Heart right ventricle (tissue), 16 donors: ENCODE results near the gene CASK. TPM values are rescaled to one million over a fixed set of nuclear protein-coding genes. Genes with fewer than 3 reads are reported as not detected.

Experiments
- ATAC-seq, 8 donors: fragments of 200-7000 bp; cut with Tn5 transposase; one replicate each; pipeline ENCODE4 v1.9.1; 2020; ENCODE audit warnings: mild to moderate bottlenecking in 8 of 8, moderate library complexity in 8 of 8, moderate number of reproducible peaks in 1 of 8
- DNase-seq, 2 donors: peaks; one replicate each; pipeline ENCODE4 v3.0.0-alpha.2; 2020
- H3K27ac ChIP-seq, 10 donors: fragments of 200-600 bp; sonication (generic) in 2 of 10; one replicate each; pipeline versions ENCODE4 v1.5.0 to v1.8.0; 2020 to 2022; ENCODE audit warnings: mild to moderate bottlenecking in 3 of 10
- H3K27me3 ChIP-seq, 7 donors: fragments of 200-600 bp; one replicate each; pipeline ENCODE4 v1.8.0; 2021 to 2022; ENCODE audit warnings: mild to moderate bottlenecking in 2 of 7
- H3K36me3 ChIP-seq, 9 donors: fragments of 200-600 bp; sonication (generic) in 1 of 9; one replicate each; pipeline versions ENCODE4 v1.5.0 to v1.8.0; 2020 to 2022; ENCODE audit warnings: mild to moderate bottlenecking in 2 of 9
- H3K4me1 ChIP-seq, 9 donors: fragments of 200-600 bp; sonication (generic) in 1 of 9; one replicate each; pipeline versions ENCODE4 v1.5.0 to v1.8.0; 2020 to 2022; ENCODE audit warnings: mild to moderate bottlenecking in 4 of 9
- H3K4me3 ChIP-seq, 10 donors: fragments of 200-600 bp; sonication (generic) in 2 of 10; one replicate each; pipeline versions ENCODE4 v1.5.0 to v1.8.0; 2020 to 2022; ENCODE audit warnings: mild to moderate bottlenecking in 7 of 10, moderate library complexity in 2 of 10
- H3K9me3 ChIP-seq, 11 donors: fragments of 200-600 bp in 10 of 11; sonication (generic) in 2 of 11; one replicate each; pipeline versions ENCODE4 v1.5.0 to v1.8.0; 2013 to 2022; ENCODE audit warnings: mild to moderate bottlenecking in 2 of 11, control low read depth in 1 of 11, moderate library complexity in 1 of 11
- WGBS, 2 donors: extraction: QIAGEN DNeasy Blood & Tissue Kit; methylation state at CpG; one replicate each; pipeline ENCODE4 v1.1.7; 2013; ENCODE audit warnings: inconsistent platforms in 1 of 2; 5-methylcytosine and 5-hydroxymethylcytosine counted together
- intact Hi-C, 10 donors: fragments of 100-400 bp; cut with DNase I; formaldehyde crosslinking; loops; one replicate each; pipeline versions ENCODE4 v1.11.1 to v1.14.2; 2022
- polyA plus RNA-seq, 2 donors: library from polyadenylated mRNA; stranded (reverse); fragments of 200-250 nt; gene quantifications; one replicate each; pipeline ENCODE4 v1.2.3, GENCODE V29; 2013
- total RNA-seq, 10 donors: library from RNA; stranded (reverse); fragmentation: NEBNext Ultra II Directional in 3 of 10; extraction: Animal tissue kit (Norgen Biotek cat#: 25700) in 3 of 10; gene quantifications; one replicate each; pipeline versions ENCODE4 v1.2.1 to v1.2.4, GENCODE V29; 2021 to 2023
- TF ChIP-seq, protein P1 (sequence below), 9 donors: fragments of 200-600 bp; sonication (generic) in 2 of 9; IDR thresholded peaks; one replicate each; pipeline versions ENCODE4 v1.5.0 to v1.8.0; 2021 to 2022; ENCODE audit warnings: antibody characterized with exemption in 9 of 9, mild to moderate bottlenecking in 5 of 9, moderate library complexity in 1 of 9
- donor health status: Arrhythmogenic right ventricular cardiomyopathy.
- donor health status: ischemic (EF 13 %, LVEDD 7.1; RV severe dilation, severe dysfunction).
- donor health status: healthy with polysubstance abuse.
- donor health status: DM: no; HTN: yes; CAD: no.
- donor health status: DM: no; HTN: no; CAD: no.
- donor health status: ischemic (EF 25% LVEDD 6.9; RV normal size, moderate dysfunction).
- donor health status: ischemic (EF 25% LVEDD 5.7; RV mildly dilated, moderate dysfunction).
- donor health status: healthy.
- donor health status: DM: yes; HTN: yes; CAD: no.
- donor health status: Ischemic cardiomyopathy.
- donor health status: ischemic (EF 35%, LVEDD 5.7; RV mildly dilated, moderate dysfunction).
- donor health status: nonischemic (EF 11% LVEDD 7.7; RV severe dilation, severe dysfunction).
- donor health status: DM: yes; HTN: yes; CAD: no.
- donor health status: PGD.
- donor health status: ischemic (EF 29% LVEDD 5.4; RV normal size, mild dysfunction).
- donor health status: nonischemic (EF 23%, LVEDD 6.1; RV moderate dilation, normal function).

Gene CASK
- total and polyA plus RNA-seq, 12 donors: 2.2 to 20.7 (median 12.7) TPM

DNA sequence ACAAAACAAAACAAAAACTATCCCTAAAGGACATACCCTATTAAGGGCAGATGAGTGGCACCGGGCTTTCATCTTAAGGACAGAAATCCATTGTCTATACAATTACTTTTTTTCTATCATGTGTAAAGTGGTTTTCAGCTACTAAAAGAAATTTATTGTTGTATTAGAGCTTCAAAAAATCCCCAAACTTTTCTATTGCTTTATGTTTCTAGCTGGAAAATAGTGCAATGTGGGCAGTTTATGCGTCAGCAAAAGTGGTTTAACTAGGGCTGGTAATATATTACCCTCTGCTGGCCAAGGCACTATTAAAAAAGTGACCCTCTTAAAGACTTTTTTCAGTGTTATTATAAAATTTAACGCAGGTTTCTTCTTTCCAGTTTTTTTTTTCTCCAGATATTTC, 214.9 kb downstream of the CASK start:
- intact Hi-C loops: no loop called here
- H3K27ac ChIP-seq: no peak overlapping the region
- no peak overlapping the region for H3K4me3 ChIP-seq
- 60 to 90% methylated on average over 3 of the region's 3 CpGs for WGBS, 2 donors
- H3K36me3 ChIP-seq: no peaks in the 10 kb centered on the region
- no peak for DNase-seq
- H3K9me3 ChIP-seq: no peaks in the 10 kb centered on the region
- peaks cover 0 to 29% (median 0%) of the 10 kb centered on the region in 9 donors for H3K4me1 ChIP-seq
- TF ChIP-seq, protein P1, sequence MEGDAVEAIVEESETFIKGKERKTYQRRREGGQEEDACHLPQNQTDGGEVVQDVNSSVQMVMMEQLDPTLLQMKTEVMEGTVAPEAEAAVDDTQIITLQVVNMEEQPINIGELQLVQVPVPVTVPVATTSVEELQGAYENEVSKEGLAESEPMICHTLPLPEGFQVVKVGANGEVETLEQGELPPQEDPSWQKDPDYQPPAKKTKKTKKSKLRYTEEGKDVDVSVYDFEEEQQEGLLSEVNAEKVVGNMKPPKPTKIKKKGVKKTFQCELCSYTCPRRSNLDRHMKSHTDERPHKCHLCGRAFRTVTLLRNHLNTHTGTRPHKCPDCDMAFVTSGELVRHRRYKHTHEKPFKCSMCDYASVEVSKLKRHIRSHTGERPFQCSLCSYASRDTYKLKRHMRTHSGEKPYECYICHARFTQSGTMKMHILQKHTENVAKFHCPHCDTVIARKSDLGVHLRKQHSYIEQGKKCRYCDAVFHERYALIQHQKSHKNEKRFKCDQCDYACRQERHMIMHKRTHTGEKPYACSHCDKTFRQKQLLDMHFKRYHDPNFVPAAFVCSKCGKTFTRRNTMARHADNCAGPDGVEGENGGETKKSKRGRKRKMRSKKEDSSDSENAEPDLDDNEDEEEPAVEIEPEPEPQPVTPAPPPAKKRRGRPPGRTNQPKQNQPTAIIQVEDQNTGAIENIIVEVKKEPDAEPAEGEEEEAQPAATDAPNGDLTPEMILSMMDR (IDR thresholded peaks at IDR 0.05): no peak
- ATAC-seq: no peak
- peaks cover 0 to 6% (median 0%) of the 10 kb centered on the region in 7 donors for H3K27me3 ChIP-seq

DNA sequence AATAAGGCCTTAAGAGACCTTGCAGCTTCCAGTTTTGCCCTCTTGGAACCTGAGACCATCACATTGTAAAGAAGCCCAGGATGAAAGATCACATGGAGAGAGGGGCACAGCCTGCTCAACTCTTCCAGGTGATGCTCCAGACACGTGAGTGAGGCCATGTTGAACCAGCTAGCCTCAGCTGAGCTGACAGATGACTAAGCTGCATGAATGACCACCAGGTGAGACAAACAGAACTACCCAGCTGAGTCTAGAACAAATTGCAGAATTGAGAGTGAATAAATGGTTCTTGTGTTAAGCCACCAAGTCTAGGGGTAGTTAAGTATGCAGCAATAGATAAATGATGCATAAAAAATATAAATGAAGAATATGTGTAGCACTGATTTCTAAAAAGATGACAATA, 216.1 kb downstream of the CASK start:
- WGBS, 2 donors: 100% methylated on average over 1 of the region's 1 CpG
- intact Hi-C loops: no loop called here
- no peak for DNase-seq
- Histone ChIP-seq H3K4me1 (peaks cover 0 to 29% (median 0%) of the 10 kb centered on the region in 9 donors), H3K27me3 (peaks cover 0 to 6% (median 0%) of the 10 kb centered on the region in 7 donors), H3K9me3 (no peaks in the 10 kb centered on the region), H3K4me3 (no peak overlapping the region), H3K27ac (peak overlapping the region in 1 of 10 donors; percentile 73), H3K36me3 (no peaks in the 10 kb centered on the region)
- ATAC-seq: no peak
- TF ChIP-seq, protein P1 (IDR thresholded peaks at IDR 0.05): no peak

DNA sequence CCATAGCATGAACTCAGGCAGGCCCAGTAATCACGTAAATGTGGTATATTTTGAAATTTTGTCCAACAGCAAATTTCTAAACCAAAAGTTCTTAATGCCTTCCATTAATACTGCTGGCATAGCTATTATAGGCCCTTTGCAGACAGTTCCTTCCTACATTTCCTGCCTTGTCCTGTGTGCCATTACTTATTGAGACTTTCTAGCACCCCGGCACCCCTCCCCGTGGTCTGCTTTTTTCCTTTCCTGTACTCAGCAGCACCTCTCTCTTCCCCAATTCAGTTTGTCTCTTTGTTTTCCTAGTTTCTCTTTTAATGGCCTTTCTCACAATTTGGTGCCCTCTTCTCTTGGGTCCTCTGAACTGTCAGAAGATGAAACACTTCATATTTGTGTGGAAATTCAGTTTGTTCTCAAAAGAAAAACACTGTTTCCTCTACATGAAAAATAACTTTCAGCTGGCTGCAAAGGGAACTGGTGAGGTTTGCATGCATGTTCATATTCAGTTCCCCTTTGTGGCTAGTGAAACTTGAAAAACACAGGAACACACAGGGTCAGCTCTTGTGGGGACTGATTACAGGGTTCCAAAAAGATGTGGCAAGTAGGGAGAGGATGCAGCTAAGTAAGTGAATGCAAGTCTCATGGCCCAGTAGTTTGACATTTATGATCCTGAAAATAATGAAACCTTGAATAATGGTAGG, 217.5 kb downstream of the CASK start:
- Histone ChIP-seq H3K4me3 (no peak overlapping the region), H3K9me3 (no peaks in the 10 kb centered on the region), H3K27ac (peak overlapping the region in 1 of 10 donors; percentile 73), H3K27me3 (peaks cover 0 to 6% (median 0%) of the 10 kb centered on the region in 7 donors), H3K36me3 (no peaks in the 10 kb centered on the region), H3K4me1 (peaks cover 0 to 29% (median 0%) of the 10 kb centered on the region in 9 donors)
- ATAC-seq: peak in 5 of 8 donors; percentile 27 to 64 (median 54)
- TF ChIP-seq, protein P1 (IDR thresholded peaks at IDR 0.05): no peak
- intact Hi-C loops: no loop called here
- 57 to 75% methylated on average over 3 of the region's 3 CpGs for WGBS, 2 donors
- no peak for DNase-seq

DNA sequence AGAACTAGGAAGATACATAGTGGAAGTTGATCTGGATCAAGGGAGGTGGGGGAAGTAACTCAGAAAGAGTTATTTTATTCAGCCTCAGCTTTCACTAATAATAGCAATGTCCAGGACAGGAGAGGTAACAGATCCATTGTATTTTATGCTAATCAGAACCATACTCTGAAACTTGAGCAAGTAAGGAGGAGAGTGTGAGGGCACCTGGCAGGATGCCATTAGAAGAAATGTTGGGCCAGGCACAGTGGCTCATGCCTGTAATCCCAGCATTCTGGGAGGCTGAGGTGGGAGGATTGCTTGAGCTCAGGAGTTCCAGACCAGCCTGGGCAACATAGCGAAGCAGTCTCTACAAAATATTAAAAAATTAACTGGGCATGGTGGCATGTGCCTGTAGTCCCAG, 218.3 kb downstream of the CASK start:
- peak overlapping the region in 1 of 10 donors; percentile 73 for H3K27ac ChIP-seq
- ATAC-seq: no peak
- TF ChIP-seq, protein P1 (IDR thresholded peaks at IDR 0.05): no peak

More for the DNA sequence above, 218.3 kb downstream of the CASK start:
- Histone ChIP-seq H3K9me3 (no peaks in the 10 kb centered on the region), H3K27me3 (no peaks in the 10 kb centered on the region), H3K4me1 (peaks cover 0 to 29% (median 0%) of the 10 kb centered on the region in 9 donors), H3K4me3 (no peak overlapping the region), H3K36me3 (no peaks in the 10 kb centered on the region)
- DNase-seq: no peak
- WGBS, 2 donors: 100% methylated on average over 1 of the region's 1 CpG
- intact Hi-C loops: no loop called here
